NB4 (cell line): ENCODE data around the gene SFRP5.

Experiments
- CTCF ChIP-seq: IDR thresholded peaks from one replicate; pipeline ENCODE4 v1.5.1; 2012; ENCODE audit warnings: low read depth, low read length
- MAX ChIP-seq: IDR thresholded peaks from 2 replicates; pipeline ENCODE4 v1.6.1; 2011; ENCODE audit warnings: low read depth, low read length
- POLR2A ChIP-seq: IDR thresholded peaks from 2 replicates; pipeline ENCODE4 v1.6.1; 2011; ENCODE audit warnings: mild to moderate bottlenecking; ENCODE audit not compliant: insufficient read length; ENCODE audit errors: extremely low read depth

DNA sequence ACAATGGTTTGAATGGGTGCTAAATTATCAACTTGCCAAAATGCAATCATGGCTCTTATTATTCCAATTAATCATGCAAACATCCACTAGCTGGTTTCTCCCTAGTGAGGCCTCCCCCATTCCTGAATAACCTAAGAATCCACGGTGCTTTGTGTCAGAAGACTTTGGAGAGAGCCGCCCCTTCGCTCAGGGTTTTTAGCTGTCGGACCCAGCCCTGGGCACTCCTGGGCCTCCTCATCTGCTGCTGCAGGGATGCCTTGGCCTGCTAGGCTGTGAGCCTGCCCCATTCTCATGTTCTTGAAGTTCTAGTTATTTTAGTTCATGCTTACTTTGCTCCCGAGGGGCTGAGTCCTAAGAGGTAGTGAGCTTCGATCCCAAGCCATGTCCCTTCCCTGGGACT is 34.1 kb upstream of the SFRP5 start:
- no peak for TF ChIP-seq MAX
- no peak for TF ChIP-seq CTCF
- no peak for TF ChIP-seq POLR2A
